Measurements from ENCODE around the gene PPDPF. TPM values are rescaled to one million over a fixed set of nuclear protein-coding genes. Genes with fewer than 3 reads are reported as not detected.

Gene PPDPF
- total and polyA plus RNA-seq, 2 of the 8 experiments (the other 6 are each of a cell fraction or from before 2014, with no cell fraction given), result 30.5 to 138 TPM

- H3K79me1 ChIP-seq (ENCODE audit: low read depth, low read length), result peaks cover 7% of the 10 kb centered on the region; the same call in 1 of the 2 replicates
- CTCF ChIA-PET (ENCODE audit: partially characterized antibody), result interaction anchor here (0.6 to 3.0 kb wide), 8 partner anchors 13 to 122 kb away, joined by 3 to 31 read pairs (median 4); partner anchors contain the start of gene PTK6
- no peak overlapping the region for H3K56ac ChIP-seq (replicated peaks; ENCODE audit: insufficient read length, low read depth, low read length)
- peaks cover 0 to 21% (median 10%) of the 10 kb centered on the region in 4 experiments; a peak in 5 of 7 replicates for H3K4me1 ChIP-seq (replicated peaks in 1 of 4; ENCODE audit: control insufficient read depth in 3 of 4, insufficient read depth in 4 of 4, low read length in 3 of 4)
- H3K27me3 ChIP-seq (replicated peaks in 1 of 4; ENCODE audit: control insufficient read depth in 3 of 4, extremely low read depth in 1 of 4, insufficient read depth in 3 of 4, low read length in 3 of 4), result peaks cover 0 to 6% (median under 1%) of the 10 kb centered on the region in 4 experiments; a peak in 2 of 7 replicates
- FAIRE-seq (no peak), DNase-seq (ENCODE audit: low read depth in 1 of 2, low spot score in 2 of 2) (peak in 1 of 2 experiments; percentile 60)
- peak overlapping the region; percentile 80 for H4K8ac ChIP-seq (ENCODE audit: extremely low read depth, insufficient read depth, low read length)
- peaks cover 0 to 4% of the 10 kb centered on the region in 2 experiments; a peak in 1 of 4 replicates for H3K79me2 ChIP-seq (ENCODE audit: control insufficient read depth in 1 of 2, insufficient read depth in 2 of 2, low read length in 2 of 2)
- peak overlapping the region; percentile 59; the same call in 1 of the 2 replicates for H2AK5ac ChIP-seq (ENCODE audit: low read depth, low read length)
- H4K5ac ChIP-seq (ENCODE audit: insufficient read length, low read depth, low read length), result no peak overlapping the region
- H3K4me2 ChIP-seq (ENCODE audit: insufficient read depth in 1 of 2, low read depth in 2 of 2, low read length in 2 of 2), result peak overlapping the region; percentile 67 to 78
- no peak overlapping the region for H3K9ac ChIP-seq (replicated peaks in 1 of 4; ENCODE audit: extremely low read depth in 1 of 4, low read depth in 3 of 4, low read length in 3 of 4)
- H3K4ac ChIP-seq (replicated peaks; ENCODE audit: insufficient read length, low read depth, low read length), result no peak overlapping the region
- peaks cover 0 to 14% (median 0%) of the 10 kb centered on the region in 4 experiments; a peak in 2 of 8 replicates for H3K36me3 ChIP-seq (ENCODE audit: control insufficient read depth in 2 of 4, insufficient read depth in 4 of 4, low read length in 3 of 4)
- 66% methylated on average over 21 of the region's 32 CpGs; no CpG with 5 or more reads in 1 of the 2 experiments for WGBS, 2 experiments (ENCODE audit: extremely low coverage in 1 of 2, insufficient coverage in 1 of 2, insufficient read length in 1 of 2, insufficient replicate concordance in 2 of 2, low coverage in 1 of 2, low lambda C conversion rate in 2 of 2, missing lambda C conversion rate in 1 of 2)
- peak overlapping the region; percentile 13 for H2BK120ac ChIP-seq (replicated peaks; ENCODE audit: low read depth, low read length)
- H3K23ac ChIP-seq (ENCODE audit: insufficient read length), result no peak overlapping the region
- H3K27ac ChIP-seq (ENCODE audit: low read depth, low read length), result no peak overlapping the region
- H2AFZ ChIP-seq (ENCODE audit: low read length), result no peak overlapping the region
- no peak overlapping the region for H3K14ac ChIP-seq (ENCODE audit: insufficient read length)
- peak overlapping the region; percentile 75; the same call in 1 of the 2 replicates for H2BK12ac ChIP-seq (ENCODE audit: low read depth, low read length)
- POLR2A ChIA-PET (ENCODE audit: partially characterized antibody), result interaction anchor here (1.5 kb wide), 1 partner anchor 123 kb away, joined by 5 read pairs; no protein-coding TSS in a partner anchor
- H4K91ac ChIP-seq (replicated peaks; ENCODE audit: insufficient read length, low read length), result peak overlapping the region; percentile 93
- H4K20me1 ChIP-seq (replicated peaks in 1 of 2; ENCODE audit: control insufficient read depth in 1 of 2, insufficient read depth in 2 of 2, low read length in 2 of 2), result peaks cover 3 to 22% of the 10 kb centered on the region in 2 experiments
- H3K9me3 ChIP-seq (ENCODE audit: insufficient read depth in 2 of 2, low read depth in 1 of 2, low read length in 1 of 2), result no peaks in the 10 kb centered on the region
- peak overlapping the region; percentile 19; the same call in 1 of the 2 replicates for H3K18ac ChIP-seq (ENCODE audit: extremely low read depth, low read length)
- H2BK5ac ChIP-seq (ENCODE audit: low read depth, low read length), result peak overlapping the region; percentile 32; the same call in 1 of the 2 replicates
- H2BK15ac ChIP-seq (ENCODE audit: low read length), result peak overlapping the region; percentile 29; the same call in 1 of the 2 replicates
- H3K23me2 ChIP-seq (ENCODE audit: low read depth, low read length), result peaks cover 17% of the 10 kb centered on the region; the same call in 1 of the 2 replicates
- H2BK20ac ChIP-seq (ENCODE audit: low read length), result no peak overlapping the region
- peak overlapping the region; percentile 66 to 99 (median 88); a peak in 7 of 8 replicates for H3K4me3 ChIP-seq (ENCODE audit: extremely low read depth in 1 of 4, insufficient read depth in 2 of 4, low read depth in 3 of 4, low read length in 4 of 4)
- TF ChIP-seq HDAC2 (IDR thresholded peaks at IDR 0.05; ENCODE audit: borderline replicate concordance in 1 of 2, low read depth in 2 of 2, low read length in 2 of 2) (no peak), MAX (IDR thresholded peaks at IDR 0.05) (peak; percentile 71), CTCF (IDR thresholded peaks at IDR 0.05; ENCODE audit: control extremely low read depth in 1 of 3, insufficient read depth in 1 of 3, low read depth in 1 of 3, low read length in 3 of 3) (peak in 1 of 3 experiments; percentile 9; a peak in 1 of 4 replicates), RAD21 (IDR thresholded peaks at IDR 0.05 in 1 of 2, conservative IDR thresholded peaks at IDR 0.05 in 1 of 2; ENCODE audit: low read depth in 2 of 2, low read length in 2 of 2) (peak in 1 of 2 experiments; percentile 13; a peak in 1 of 4 replicates), E2F6 (IDR thresholded peaks at IDR 0.05) (0 out of 2 replicates have a peak, but pooled peaks have one; percentile 57)
These were observed 1.5 kb upstream of the PPDPF start for GRCh38 chr20:63518946-63519667.

Measured in H1 (cell line).